Measurements from ENCODE around the gene UGT2A3. TPM values are rescaled to one million over a fixed set of nuclear protein-coding genes. Genes with fewer than 3 reads are reported as not detected.
"Not testable (repeated sequence)": the region's sequence is repeated elsewhere in the genome, so short reads cannot be mapped to it uniquely, and the experiment has no call there.

The UGT2A3 gene
- not detected in 2 replicates for total RNA-seq
- not detected for polyA plus RNA-seq (2012)

- DNase-seq (ENCODE audit: low read depth): peak; percentile 81
These were observed at the start of gene UGT2A3 for GRCh38 chr4:68951078-68951805. TSS of gene UGT2A3 (minus strand) at chr4:68951804. CDS start at chr4:68951760, 44 bp downstream.

GRCh38 chr4:68997040-68997439 lies 45.4 kb upstream of the UGT2A3 start:
- DNase-seq (ENCODE audit: low read depth): peak; percentile 41

GRCh38 chr4:68995292-68995691 lies 43.7 kb upstream of the UGT2A3 start:
- no peak for DNase-seq (ENCODE audit: low read depth)

- no peak for DNase-seq (ENCODE audit: low read depth)
These were observed 35.4 kb upstream of the UGT2A3 start for GRCh38 chr4:68987007-68987406.

- no peak for DNase-seq (ENCODE audit: low read depth)
These were observed 33.8 kb upstream of the UGT2A3 start for GRCh38 chr4:68985442-68985841.

- peak; percentile 2 for DNase-seq (ENCODE audit: low read depth)
These were observed 33.3 kb upstream of the UGT2A3 start for GRCh38 chr4:68984947-68985346.

GRCh38 chr4:68963374-68963773 lies 11.8 kb upstream of the UGT2A3 start:
- DNase-seq (ENCODE audit: low read depth): no peak

- no peak for DNase-seq (ENCODE audit: low read depth)
These were observed 11.3 kb upstream of the UGT2A3 start for GRCh38 chr4:68962868-68963267.

GRCh38 chr4:68960294-68961163 lies 8.9 kb upstream of the UGT2A3 start:
- DNase-seq (ENCODE audit: low read depth): no peak

GRCh38 chr4:68959085-68959484 lies 7.5 kb upstream of the UGT2A3 start:
- DNase-seq (ENCODE audit: low read depth): not testable (repeated sequence)

- DNase-seq (ENCODE audit: low read depth): no peak
These were observed 2.5 kb upstream of the UGT2A3 start for GRCh38 chr4:68954126-68954525.

GRCh38 chr4:68953056-68953596 lies 1.5 kb upstream of the UGT2A3 start:
- DNase-seq (ENCODE audit: low read depth): no peak

GRCh38 chr4:68951806-68952585 lies 392 bp upstream of the UGT2A3 start:
- DNase-seq (ENCODE audit: low read depth): no peak

GRCh38 chr4:68950033-68950432 lies 1.6 kb downstream of the UGT2A3 start:
- no peak for DNase-seq (ENCODE audit: low read depth)

- DNase-seq (ENCODE audit: low read depth): no peak
These were observed 2.6 kb downstream of the UGT2A3 start for GRCh38 chr4:68948985-68949384.

GRCh38 chr4:68948044-68948743 lies 3.4 kb downstream of the UGT2A3 start:
- DNase-seq (ENCODE audit: low read depth): no peak

- DNase-seq (ENCODE audit: low read depth): no peak
These were observed 22.4 kb downstream of the UGT2A3 start for GRCh38 chr4:68929076-68929737.

GRCh38 chr4:68927165-68927564 lies 24.4 kb downstream of the UGT2A3 start:
- DNase-seq (ENCODE audit: low read depth): no peak

- not testable (repeated sequence) for DNase-seq (ENCODE audit: low read depth)
These were observed 29.4 kb downstream of the UGT2A3 start for GRCh38 chr4:68922202-68922601.

- DNase-seq (ENCODE audit: low read depth): no peak
These were observed 30.6 kb downstream of the UGT2A3 start for GRCh38 chr4:68921051-68921450.

Measured in myocyte (in vitro differentiated cells).